Uterus (tissue), 4 donors: Measurements from ENCODE around the gene JAG1. TPM values are rescaled to one million over a fixed set of nuclear protein-coding genes. Genes with fewer than 3 reads are reported as not detected.

Source experiments
- DNase-seq, 2 donors: peaks; one replicate each; pipeline ENCODE4 v3.0.0-alpha.2; 2019 to 2020
- H3K27ac ChIP-seq, 2 donors: fragments of 200-600 bp; sonication (generic); 1 replicate in 1 of 2; 2 replicates in 1 of 2; pipeline ENCODE4 v1.5.1; 2016 to 2018
- H3K27me3 ChIP-seq, 2 donors: fragments of 200-600 bp; sonication (generic); one replicate each; pipeline ENCODE4 v1.5.1; 2018 to 2019; ENCODE audit warnings: control low read depth in 1 of 2
- H3K36me3 ChIP-seq, 2 donors: fragments of 200-600 bp; sonication (generic); one replicate each; pipeline ENCODE4 v1.5.1; 2019; ENCODE audit warnings: control low read depth in 1 of 2
- H3K4me1 ChIP-seq, 2 donors: fragments of 200-600 bp; sonication (generic); one replicate each; pipeline ENCODE4 v1.5.1; 2018 to 2019; ENCODE audit warnings: control low read depth in 1 of 2
- H3K4me3 ChIP-seq, 2 donors: fragments of 200-600 bp; sonication (generic); 1 replicate in 1 of 2; 2 replicates in 1 of 2; pipeline ENCODE4 v1.5.1; 2018 to 2019; ENCODE audit warnings: mild to moderate bottlenecking in 1 of 2
- H3K9me3 ChIP-seq, 2 donors: fragments of 200-600 bp; sonication (generic); one replicate each; pipeline ENCODE4 v1.5.1; 2019; ENCODE audit warnings: control low read depth in 1 of 2
- CTCF ChIP-seq, 4 experiments: fragments of 200-600 bp in 2 of 4; fragments of 450-650 bp in 2 of 4; sonication (generic) in 2 of 4; IDR thresholded peaks; one replicate each; pipeline ENCODE4 v1.5.1; 2016 to 2019; ENCODE audit warnings: antibody characterized with exemption in 4 of 4, mild to moderate bottlenecking in 2 of 4, moderate library complexity in 1 of 4
- POLR2A ChIP-seq, 2 donors: fragments of 450-650 bp; IDR thresholded peaks; one replicate each; pipeline ENCODE4 v1.6.1; 2016; ENCODE audit warnings: antibody characterized with exemption in 2 of 2, mild to moderate bottlenecking in 1 of 2, moderate library complexity in 1 of 2
- intact Hi-C: fragments of 100-400 bp; cut with DNase I; formaldehyde crosslinking; loops from one replicate; pipeline ENCODE4 v1.15.1; 2023; ENCODE audit warnings: low total_unique reads
- total RNA-seq, 4 donors: library from RNA; depleted of rRNA in 3 of 4; stranded (reverse); fragments of >200 nt in 3 of 4; gene quantifications; one replicate each; pipeline versions ENCODE4 v1.1.0 to v1.2.4, GENCODE V29; 2014 to 2023
- donor health status: DM: yes; HTN: yes; CAD: no.

The JAG1 gene
- total RNA-seq, 4 donors from 2014 or later: 53.8 to 154 (median 111) TPM

- TF ChIP-seq POLR2A (IDR thresholded peaks at IDR 0.05) (no peak), CTCF (IDR thresholded peaks at IDR 0.05) (no peak)
- no peak overlapping the region for H3K4me3 ChIP-seq
- H3K36me3 ChIP-seq: no peaks in the 10 kb centered on the region
- no peaks in the 10 kb centered on the region for H3K27me3 ChIP-seq
- H3K27ac ChIP-seq: no peak overlapping the region
- no peak for DNase-seq
- H3K9me3 ChIP-seq: no peaks in the 10 kb centered on the region
- no peaks in the 10 kb centered on the region for H3K4me1 ChIP-seq
- intact Hi-C loops: no loop called here
Measured at GRCh38 chr20:10687895-10688294, 14.1 kb upstream of the JAG1 start.

- Histone ChIP-seq H3K4me3 (no peak overlapping the region), H3K36me3 (no peaks in the 10 kb centered on the region), H3K9me3 (no peaks in the 10 kb centered on the region), H3K27ac (no peak overlapping the region), H3K4me1 (no peaks in the 10 kb centered on the region), H3K27me3 (no peaks in the 10 kb centered on the region)
- intact Hi-C loops: no loop called here
- no peak for TF ChIP-seq CTCF (IDR thresholded peaks at IDR 0.05)
- no peak for TF ChIP-seq POLR2A (IDR thresholded peaks at IDR 0.05)
- no peak for DNase-seq
Measured at GRCh38 chr20:10686356-10687133, 12.7 kb upstream of the JAG1 start.

GRCh38 chr20:10683537-10683936, 9.7 kb upstream of the JAG1 start:
- DNase-seq: no peak
- TF ChIP-seq CTCF (IDR thresholded peaks at IDR 0.05): no peak
- TF ChIP-seq POLR2A (IDR thresholded peaks at IDR 0.05): no peak
- intact Hi-C loops: no loop called here

GRCh38 chr20:10682939-10683338, 9.1 kb upstream of the JAG1 start:
- DNase-seq: no peak
- TF ChIP-seq CTCF (IDR thresholded peaks at IDR 0.05): no peak
- no peak for TF ChIP-seq POLR2A (IDR thresholded peaks at IDR 0.05)
- Histone ChIP-seq H3K36me3 (no peaks in the 10 kb centered on the region), H3K9me3 (no peaks in the 10 kb centered on the region), H3K4me3 (no peak overlapping the region), H3K27ac (no peak overlapping the region), H3K4me1 (no peaks in the 10 kb centered on the region), H3K27me3 (no peaks in the 10 kb centered on the region)
- intact Hi-C loops: no loop called here

More at GRCh38 chr20:10683537-10683936, 9.7 kb upstream of the JAG1 start:
- Histone ChIP-seq H3K27me3 (no peaks in the 10 kb centered on the region), H3K4me3 (no peak overlapping the region), H3K9me3 (no peaks in the 10 kb centered on the region), H3K36me3 (no peaks in the 10 kb centered on the region), H3K4me1 (no peaks in the 10 kb centered on the region), H3K27ac (no peak overlapping the region)

- intact Hi-C loops: no loop called here
- no peak for DNase-seq
- Histone ChIP-seq H3K4me3 (no peak overlapping the region), H3K36me3 (no peaks in the 10 kb centered on the region), H3K4me1 (no peaks in the 10 kb centered on the region), H3K9me3 (no peaks in the 10 kb centered on the region), H3K27ac (no peak overlapping the region), H3K27me3 (no peaks in the 10 kb centered on the region)
- TF ChIP-seq POLR2A (IDR thresholded peaks at IDR 0.05) (no peak), CTCF (IDR thresholded peaks at IDR 0.05) (no peak)
Measured at GRCh38 chr20:10681494-10681893, 7.7 kb upstream of the JAG1 start.
